NCI-H345 (cell line): ENCODE data around the gene FALEC.

Experiments
- DNase-seq: peaks from one replicate; lab custom pipeline; 2025; lab: John Stamatoyannopoulos, UW

Gene FALEC

DNA sequence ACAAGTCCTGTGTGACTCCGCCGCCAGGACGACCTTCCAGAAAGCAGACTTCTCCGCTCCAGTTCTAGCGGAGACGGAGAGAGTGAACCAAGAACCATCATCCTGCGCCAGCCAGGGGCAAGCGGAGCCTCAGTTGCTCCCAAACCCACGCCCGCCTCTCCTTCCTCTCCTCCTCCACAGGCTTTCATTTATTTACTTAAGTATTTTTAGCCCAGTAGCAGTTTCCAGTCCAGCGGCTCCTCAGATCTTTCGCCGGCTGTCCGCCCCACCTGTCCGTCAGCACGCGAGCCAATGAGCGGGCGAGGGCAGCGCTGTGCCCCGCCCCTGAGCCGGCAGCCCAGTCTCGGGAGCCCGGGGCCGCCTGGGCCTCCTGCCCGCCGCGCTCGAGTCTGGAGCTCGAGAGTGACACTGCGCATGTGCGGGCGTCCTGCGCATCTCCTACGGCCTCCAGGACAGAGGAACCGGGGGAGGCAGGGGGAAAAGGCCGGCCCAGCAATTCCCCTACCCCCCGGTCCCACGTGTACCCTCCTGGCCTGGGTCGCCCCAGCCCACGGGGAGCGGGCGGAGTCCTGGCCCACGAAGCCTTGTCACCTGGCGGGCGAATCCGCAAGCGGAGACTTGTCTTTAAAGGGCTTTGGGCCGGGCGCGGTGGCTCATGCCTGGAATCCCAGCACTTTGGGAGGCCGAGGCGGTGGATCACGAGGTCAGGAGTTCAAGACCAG lies at the start of gene FALEC:
Gene FALEC, plus strand, starts transcription at position 425 of the 722 bp plus-strand sequence.
- peak; percentile 100 for DNase-seq

GRCh38 chr1:150466964-150467363 lies 48.6 kb upstream of the FALEC start:
- DNase-seq = no peak

- no peak for DNase-seq
Measured at GRCh38 chr1:150469291-150469690, 46.3 kb upstream of the FALEC start.

- no peak for DNase-seq
Measured at GRCh38 chr1:150472601-150473200, 42.9 kb upstream of the FALEC start.

GRCh38 chr1:150473659-150474058 lies 41.9 kb upstream of the FALEC start:
- DNase-seq = no peak

GRCh38 chr1:150474869-150475268 lies 40.7 kb upstream of the FALEC start:
- no peak for DNase-seq

- DNase-seq = no peak
Measured at GRCh38 chr1:150476754-150477153, 38.8 kb upstream of the FALEC start.

- no peak for DNase-seq
Measured at GRCh38 chr1:150477320-150477719, 38.2 kb upstream of the FALEC start.

DNA sequence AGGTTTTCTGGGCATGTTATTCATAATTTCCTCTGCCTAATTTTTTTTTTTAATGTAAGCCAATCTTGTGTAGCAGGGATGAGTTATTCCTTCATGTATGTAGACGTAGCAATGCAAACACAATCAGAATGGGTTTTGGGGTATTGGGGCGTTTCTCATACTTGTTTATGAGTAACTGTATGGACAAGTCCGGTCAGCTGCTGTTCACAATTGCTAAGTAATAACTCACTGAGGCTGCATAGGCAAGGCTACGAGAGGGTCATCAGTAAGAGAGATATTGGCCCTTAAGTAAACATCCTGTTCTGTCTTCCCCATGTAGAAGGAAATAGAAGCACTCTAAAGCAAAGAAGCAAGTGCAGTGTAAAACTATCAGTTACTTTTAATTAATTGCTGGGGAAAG lies 37.8 kb upstream of the FALEC start:
- DNase-seq = no peak

GRCh38 chr1:150479370-150479769 lies 36.2 kb upstream of the FALEC start:
- DNase-seq = no peak

- no peak for DNase-seq
Measured at GRCh38 chr1:150479927-150480352, 35.6 kb upstream of the FALEC start.

DNA sequence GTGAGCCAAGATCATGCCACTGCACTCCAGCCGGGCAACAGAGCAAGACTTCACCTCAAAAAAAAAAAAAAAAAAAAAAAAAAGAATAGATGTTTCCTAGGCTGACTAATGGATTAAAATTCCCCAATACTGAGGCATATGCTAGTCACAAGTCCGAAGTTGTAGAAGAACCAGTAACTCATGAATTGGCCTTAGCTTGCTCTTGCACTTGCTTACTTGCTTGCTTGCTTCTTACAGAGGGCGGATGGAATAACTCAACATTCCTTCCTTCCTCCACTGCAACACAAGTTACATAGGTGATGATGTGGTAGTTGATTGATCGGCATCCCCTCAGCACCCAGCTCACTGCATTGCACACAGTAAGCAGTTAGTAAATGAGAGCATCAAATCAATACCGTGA lies 31.1 kb upstream of the FALEC start:
- DNase-seq = no peak

- DNase-seq = no peak
Measured at GRCh38 chr1:150484861-150485260, 30.7 kb upstream of the FALEC start.

DNA sequence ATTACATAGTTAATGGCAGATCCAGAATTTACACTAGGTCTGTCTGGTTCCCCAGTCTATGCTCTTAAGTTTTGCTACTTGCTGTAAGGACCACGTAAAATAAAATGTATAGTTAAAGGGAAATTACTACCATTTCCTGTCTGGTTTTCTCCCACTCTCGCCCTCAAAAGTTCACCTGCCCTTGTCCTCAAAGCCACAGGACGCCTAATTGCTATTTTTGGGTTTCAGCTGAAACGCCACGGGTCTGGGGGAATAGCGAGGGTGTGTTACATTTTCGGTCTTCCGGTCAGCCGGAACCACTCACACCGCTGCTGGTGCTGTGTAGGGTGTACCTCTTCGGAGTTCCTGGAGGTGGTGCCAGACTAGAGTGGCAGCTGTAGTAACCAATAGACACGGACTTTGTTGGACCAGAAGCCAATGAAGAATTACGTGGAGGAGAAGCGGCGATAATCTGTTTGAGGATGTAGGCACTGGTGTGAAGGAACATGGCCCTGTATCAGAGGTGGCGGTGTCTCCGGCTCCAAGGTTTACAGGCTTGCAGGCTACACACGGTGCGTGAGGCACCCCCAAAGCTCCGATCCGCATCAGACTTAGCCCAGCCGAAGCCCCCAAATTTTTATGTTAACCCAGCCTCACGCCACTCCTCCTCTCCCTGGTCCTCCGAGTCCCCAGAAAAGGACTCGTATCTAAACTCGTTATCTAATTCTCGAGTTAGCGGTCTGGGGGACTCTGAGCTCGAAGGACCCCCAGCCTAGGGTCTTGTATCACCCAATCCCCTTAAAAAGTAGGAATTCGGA lies 28.4 kb upstream of the FALEC start, which contains the start of gene TARS2:
Gene TARS2, plus strand, starts transcription at position 454 of the 797 bp plus-strand sequence. Its CDS starts 32 bp downstream, at position 486.
- peak; percentile 100 for DNase-seq

DNA sequence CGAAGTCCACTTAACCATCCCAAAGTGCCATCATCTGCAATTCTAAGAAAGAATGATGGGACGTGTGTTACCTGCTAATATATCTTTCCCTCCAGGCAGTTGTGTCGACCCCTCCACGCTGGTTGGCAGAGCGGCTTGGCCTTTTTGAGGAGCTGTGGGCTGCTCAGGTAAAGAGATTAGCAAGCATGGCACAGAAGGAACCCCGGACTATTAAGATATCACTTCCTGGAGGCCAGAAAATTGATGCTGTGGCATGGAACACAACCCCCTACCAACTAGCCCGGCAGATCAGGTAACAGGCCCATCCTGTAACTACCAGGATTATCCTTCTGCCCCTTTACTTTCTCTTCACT lies 27.8 kb upstream of the FALEC start:
- DNase-seq = no peak

DNA sequence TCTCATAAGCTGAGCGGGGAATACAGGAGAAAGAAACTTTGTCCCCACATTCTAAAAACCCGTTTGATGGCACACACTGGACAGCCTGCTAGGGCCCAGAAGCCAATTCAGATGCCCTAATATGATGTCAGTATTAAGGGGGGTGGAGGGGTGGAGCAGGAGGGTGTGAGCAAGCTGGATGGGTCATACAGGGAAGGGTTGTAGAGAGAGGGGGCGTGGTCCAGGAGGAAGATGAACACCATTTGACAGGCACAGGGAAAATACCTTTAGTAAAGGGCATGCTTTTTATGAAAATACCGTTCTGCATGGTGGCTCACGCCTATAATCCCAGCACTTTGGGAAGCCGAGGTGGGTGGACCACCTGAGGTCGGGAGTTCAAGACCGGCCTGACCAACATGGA lies 22.4 kb upstream of the FALEC start:
- DNase-seq = no peak

DNA sequence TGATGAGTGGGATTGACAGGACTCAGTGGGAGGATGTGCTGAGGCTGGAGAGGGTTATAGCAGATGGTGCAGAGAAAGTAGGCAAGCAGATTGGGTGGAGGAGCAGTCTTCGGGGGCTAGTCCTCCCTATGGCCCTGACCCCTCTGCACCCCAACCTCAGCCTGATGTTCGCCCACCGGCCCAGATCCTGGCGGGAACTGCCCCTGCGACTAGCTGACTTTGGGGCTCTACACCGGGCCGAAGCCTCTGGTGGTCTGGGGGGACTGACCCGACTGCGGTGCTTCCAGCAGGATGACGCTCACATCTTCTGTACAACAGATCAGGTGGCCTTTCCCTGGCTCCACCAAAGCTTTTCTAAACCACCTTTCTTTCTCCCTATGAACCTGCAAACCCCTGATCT lies 17.2 kb upstream of the FALEC start:
- no peak for DNase-seq

- DNase-seq = no peak
Measured at GRCh38 chr1:150505431-150505830, 10.1 kb upstream of the FALEC start.

DNA sequence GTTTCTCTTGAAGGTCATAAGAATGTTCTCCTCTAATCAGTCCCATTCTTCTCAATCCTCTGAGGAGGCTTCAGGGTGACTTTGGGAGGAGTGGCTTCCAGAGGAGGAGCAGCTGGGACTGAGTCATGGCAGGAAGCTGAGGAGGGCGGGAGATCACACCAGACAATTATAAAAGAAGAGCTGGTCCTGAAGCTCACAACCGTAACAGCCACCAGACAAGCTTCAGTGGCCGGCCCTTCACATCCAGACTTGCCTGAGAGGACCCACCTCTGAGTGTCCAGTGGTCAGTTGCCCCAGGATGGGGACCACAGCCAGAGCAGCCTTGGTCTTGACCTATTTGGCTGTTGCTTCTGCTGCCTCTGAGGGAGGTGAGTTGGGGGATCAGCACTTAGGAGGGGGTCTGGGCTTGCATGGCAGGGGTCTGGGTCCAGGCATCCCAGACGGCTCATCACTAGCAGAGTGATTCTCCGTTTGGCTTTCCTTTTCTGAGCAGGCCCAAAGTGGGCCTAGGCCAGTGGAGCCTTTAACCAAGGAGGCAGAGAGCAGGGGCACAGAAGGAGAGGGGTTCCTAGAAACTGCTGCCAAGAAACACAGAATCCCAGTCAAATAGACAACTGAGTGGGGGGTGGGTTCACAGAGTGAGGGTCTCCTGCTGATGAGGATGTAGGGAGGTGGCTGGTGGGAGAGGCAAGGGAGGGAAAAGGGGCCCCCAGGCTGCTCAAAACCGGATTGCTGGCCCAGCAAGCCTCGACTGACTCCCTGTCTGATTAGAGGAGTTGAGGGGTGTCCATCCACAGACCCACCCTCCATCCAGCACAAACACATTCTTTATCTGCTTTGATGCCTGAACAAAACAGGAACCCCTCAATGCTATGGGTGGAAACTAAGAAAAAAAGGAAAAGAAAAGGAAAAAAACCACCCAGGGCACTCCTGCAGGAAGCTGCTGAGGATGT lies 7.4 kb upstream of the FALEC start, which contains the start of gene ECM1:
Gene ECM1, plus strand, starts transcription at position 198 of the 953 bp plus-strand sequence. Its CDS starts 101 bp downstream, at position 299.
- no peak for DNase-seq

- DNase-seq = no peak
Measured at GRCh38 chr1:150508982-150509381, 6.6 kb upstream of the FALEC start.

DNA sequence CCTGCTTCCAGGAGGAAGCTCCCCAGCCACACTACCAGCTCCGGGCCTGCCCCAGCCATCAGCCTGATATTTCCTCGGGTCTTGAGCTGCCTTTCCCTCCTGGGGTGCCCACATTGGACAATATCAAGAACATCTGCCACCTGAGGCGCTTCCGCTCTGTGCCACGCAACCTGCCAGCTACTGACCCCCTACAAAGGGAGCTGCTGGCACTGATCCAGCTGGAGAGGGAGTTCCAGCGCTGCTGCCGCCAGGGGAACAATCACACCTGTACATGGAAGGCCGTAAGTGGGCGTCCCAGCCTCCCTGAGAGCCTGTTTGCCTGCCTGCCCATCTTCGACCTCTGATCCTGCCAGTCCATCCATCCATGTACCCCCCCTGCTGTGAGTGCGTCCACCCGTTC lies 4.0 kb upstream of the FALEC start:
- DNase-seq = peak; percentile 99
